ENCODE results near the gene ARHGAP42.

ARHGAP42 gene

DNA sequence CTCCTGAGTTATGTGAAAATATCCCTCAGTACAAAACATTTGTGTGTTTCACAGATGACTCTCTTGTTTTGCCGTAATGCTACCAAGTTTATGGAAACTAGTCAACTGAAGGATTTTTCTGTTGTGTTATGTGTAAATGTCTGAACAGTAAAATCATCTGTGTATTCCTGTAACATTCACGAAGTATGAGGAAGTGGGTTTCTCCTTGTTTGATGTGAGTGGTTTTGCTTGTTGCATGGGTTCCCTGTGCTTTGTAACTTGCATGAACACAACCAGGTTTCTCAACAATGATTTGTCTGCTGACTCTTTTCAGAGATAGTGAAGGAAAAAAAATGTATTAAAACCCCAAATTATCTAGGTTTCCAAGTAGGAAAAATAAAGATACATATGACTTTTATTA lies 304.5 kb downstream of the ARHGAP42 start:
- no peak overlapping the region for H3K4me3 ChIP-seq (replicated peaks; ENCODE audit: insufficient read depth, low read length)
- no peaks in the 10 kb centered on the region for H3K27me3 ChIP-seq (ENCODE audit: insufficient read depth, poor library complexity, severe bottlenecking)
- TF ChIP-seq, protein P1, sequence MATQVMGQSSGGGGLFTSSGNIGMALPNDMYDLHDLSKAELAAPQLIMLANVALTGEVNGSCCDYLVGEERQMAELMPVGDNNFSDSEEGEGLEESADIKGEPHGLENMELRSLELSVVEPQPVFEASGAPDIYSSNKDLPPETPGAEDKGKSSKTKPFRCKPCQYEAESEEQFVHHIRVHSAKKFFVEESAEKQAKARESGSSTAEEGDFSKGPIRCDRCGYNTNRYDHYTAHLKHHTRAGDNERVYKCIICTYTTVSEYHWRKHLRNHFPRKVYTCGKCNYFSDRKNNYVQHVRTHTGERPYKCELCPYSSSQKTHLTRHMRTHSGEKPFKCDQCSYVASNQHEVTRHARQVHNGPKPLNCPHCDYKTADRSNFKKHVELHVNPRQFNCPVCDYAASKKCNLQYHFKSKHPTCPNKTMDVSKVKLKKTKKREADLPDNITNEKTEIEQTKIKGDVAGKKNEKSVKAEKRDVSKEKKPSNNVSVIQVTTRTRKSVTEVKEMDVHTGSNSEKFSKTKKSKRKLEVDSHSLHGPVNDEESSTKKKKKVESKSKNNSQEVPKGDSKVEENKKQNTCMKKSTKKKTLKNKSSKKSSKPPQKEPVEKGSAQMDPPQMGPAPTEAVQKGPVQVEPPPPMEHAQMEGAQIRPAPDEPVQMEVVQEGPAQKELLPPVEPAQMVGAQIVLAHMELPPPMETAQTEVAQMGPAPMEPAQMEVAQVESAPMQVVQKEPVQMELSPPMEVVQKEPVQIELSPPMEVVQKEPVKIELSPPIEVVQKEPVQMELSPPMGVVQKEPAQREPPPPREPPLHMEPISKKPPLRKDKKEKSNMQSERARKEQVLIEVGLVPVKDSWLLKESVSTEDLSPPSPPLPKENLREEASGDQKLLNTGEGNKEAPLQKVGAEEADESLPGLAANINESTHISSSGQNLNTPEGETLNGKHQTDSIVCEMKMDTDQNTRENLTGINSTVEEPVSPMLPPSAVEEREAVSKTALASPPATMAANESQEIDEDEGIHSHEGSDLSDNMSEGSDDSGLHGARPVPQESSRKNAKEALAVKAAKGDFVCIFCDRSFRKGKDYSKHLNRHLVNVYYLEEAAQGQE (IDR thresholded peaks at IDR 0.05; ENCODE audit: insufficient replicate concordance, low read depth) = no peak
- no peak for TF ChIP-seq GABPA (IDR thresholded peaks at IDR 0.05; ENCODE audit: low read depth)
- TF ChIP-seq SPI1 (IDR thresholded peaks at IDR 0.05; ENCODE audit: borderline replicate concordance, low read depth) = no peak
- no peak for TF ChIP-seq POLR2AphosphoS5 (IDR thresholded peaks at IDR 0.05; ENCODE audit: low read depth)
- TF ChIP-seq, protein P2, sequence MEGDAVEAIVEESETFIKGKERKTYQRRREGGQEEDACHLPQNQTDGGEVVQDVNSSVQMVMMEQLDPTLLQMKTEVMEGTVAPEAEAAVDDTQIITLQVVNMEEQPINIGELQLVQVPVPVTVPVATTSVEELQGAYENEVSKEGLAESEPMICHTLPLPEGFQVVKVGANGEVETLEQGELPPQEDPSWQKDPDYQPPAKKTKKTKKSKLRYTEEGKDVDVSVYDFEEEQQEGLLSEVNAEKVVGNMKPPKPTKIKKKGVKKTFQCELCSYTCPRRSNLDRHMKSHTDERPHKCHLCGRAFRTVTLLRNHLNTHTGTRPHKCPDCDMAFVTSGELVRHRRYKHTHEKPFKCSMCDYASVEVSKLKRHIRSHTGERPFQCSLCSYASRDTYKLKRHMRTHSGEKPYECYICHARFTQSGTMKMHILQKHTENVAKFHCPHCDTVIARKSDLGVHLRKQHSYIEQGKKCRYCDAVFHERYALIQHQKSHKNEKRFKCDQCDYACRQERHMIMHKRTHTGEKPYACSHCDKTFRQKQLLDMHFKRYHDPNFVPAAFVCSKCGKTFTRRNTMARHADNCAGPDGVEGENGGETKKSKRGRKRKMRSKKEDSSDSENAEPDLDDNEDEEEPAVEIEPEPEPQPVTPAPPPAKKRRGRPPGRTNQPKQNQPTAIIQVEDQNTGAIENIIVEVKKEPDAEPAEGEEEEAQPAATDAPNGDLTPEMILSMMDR (IDR thresholded peaks at IDR 0.05; ENCODE audit: insufficient read depth, low read length) = no peak
- no peak overlapping the region for H3K27ac ChIP-seq (replicated peaks)
- DNase-seq (ENCODE audit: low read depth in 1 of 2, low spot score in 1 of 2) = no peak

DNA sequence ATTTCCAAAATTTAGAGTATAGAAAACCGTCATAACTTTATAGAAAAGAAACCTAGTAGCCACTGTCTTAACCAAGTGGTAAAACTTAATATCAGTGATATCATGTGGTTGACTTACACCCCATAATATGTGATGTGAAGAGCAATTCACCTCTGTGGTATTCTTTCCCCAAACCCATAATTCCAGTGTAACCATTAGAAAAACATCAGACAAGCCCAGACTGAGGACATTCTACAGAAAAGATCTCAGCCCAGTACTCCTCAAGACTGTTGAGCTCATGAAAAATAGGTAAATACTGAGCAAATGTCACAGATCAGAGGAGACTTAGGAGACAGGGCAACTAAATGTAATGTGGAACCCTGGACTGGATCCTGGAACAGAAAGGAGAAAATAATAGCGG lies 307.9 kb downstream of the ARHGAP42 start:
- Histone ChIP-seq H3K27me3 (ENCODE audit: insufficient read depth, poor library complexity, severe bottlenecking) (no peaks in the 10 kb centered on the region), H3K27ac (replicated peaks) (no peak overlapping the region), H3K4me3 (replicated peaks; ENCODE audit: insufficient read depth, low read length) (no peak overlapping the region)
- TF ChIP-seq GABPA (IDR thresholded peaks at IDR 0.05; ENCODE audit: low read depth) (no peak), SPI1 (IDR thresholded peaks at IDR 0.05; ENCODE audit: borderline replicate concordance, low read depth) (no peak), POLR2AphosphoS5 (IDR thresholded peaks at IDR 0.05; ENCODE audit: low read depth) (no peak)
- TF ChIP-seq, protein P2 (IDR thresholded peaks at IDR 0.05; ENCODE audit: insufficient read depth, low read length) = no peak
- TF ChIP-seq, protein P1 (IDR thresholded peaks at IDR 0.05; ENCODE audit: insufficient replicate concordance, low read depth) = no peak
- no peak for DNase-seq (ENCODE audit: low read depth in 1 of 2, low spot score in 1 of 2)

DNA sequence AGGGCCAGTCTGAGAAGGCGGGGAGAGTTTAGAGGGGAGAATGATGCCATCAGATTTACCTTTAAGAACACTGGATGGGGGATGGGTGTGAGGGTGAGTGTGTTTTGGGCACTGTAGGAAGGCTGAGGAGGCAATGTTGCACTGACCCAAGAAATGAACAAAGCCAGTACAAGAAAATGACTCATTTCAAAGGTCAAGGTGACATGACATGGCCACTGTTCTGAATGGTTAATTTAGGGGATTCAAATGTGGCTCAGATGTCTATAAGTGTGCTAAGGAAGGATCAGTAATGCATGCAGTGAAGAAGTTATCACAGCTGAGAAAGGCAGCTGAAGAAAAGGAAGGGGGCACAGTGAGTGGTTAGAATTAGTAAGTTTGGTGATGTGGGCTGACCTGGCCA lies 312.7 kb downstream of the ARHGAP42 start:
- H3K4me3 ChIP-seq (replicated peaks; ENCODE audit: insufficient read depth, low read length) = no peak overlapping the region
- no peak overlapping the region for H3K27ac ChIP-seq (replicated peaks)
- DNase-seq (ENCODE audit: low read depth in 1 of 2, low spot score in 1 of 2) = no peak
- H3K27me3 ChIP-seq (ENCODE audit: insufficient read depth, poor library complexity, severe bottlenecking) = no peaks in the 10 kb centered on the region
- no peak for TF ChIP-seq GABPA (IDR thresholded peaks at IDR 0.05; ENCODE audit: low read depth)
- TF ChIP-seq, protein P2 (IDR thresholded peaks at IDR 0.05; ENCODE audit: insufficient read depth, low read length) = no peak
- TF ChIP-seq, protein P1 (IDR thresholded peaks at IDR 0.05; ENCODE audit: insufficient replicate concordance, low read depth) = no peak
- no peak for TF ChIP-seq POLR2AphosphoS5 (IDR thresholded peaks at IDR 0.05; ENCODE audit: low read depth)
- no peak for TF ChIP-seq SPI1 (IDR thresholded peaks at IDR 0.05; ENCODE audit: borderline replicate concordance, low read depth)

All from HL-60 (cell line).